CD4-positive, alpha-beta T cell (primary cell): ENCODE data around the gene CCDC70. TPM values are rescaled to one million over a fixed set of nuclear protein-coding genes. Genes with fewer than 3 reads are reported as not detected.
A peak's percentile ranks its signal among the peaks of the same experiment; 100 is the strongest.

Experiments
- ATAC-seq: fragments of 200-7000 bp; cut with Tn5 transposase; one replicate; pipeline ENCODE4 v1.10.0; 2022; ENCODE audit warnings: mild to moderate bottlenecking; ENCODE audit not compliant: poor library complexity
- CTCF ChIA-PET: fragments of 350-600 bp; sonication (Branson Sonifier 250); formaldehyde crosslinking; loops from one replicate; lab custom pipeline; 2021; ENCODE audit warnings: antibody characterized with exemption, inconsistent platforms; lab: Charles Lee
- POLR2A ChIA-PET: fragments of 350-600 bp; sonication (Branson Sonifier 250); formaldehyde crosslinking; loops from one replicate; lab custom pipeline; 2021; ENCODE audit warnings: antibody characterized with exemption, inconsistent platforms; lab: Charles Lee
- DNase-seq, 14 experiments: peaks; one replicate each; pipeline ENCODE4 v3.0.0-alpha.2; 2013 to 2020; ENCODE audit warnings: mixed read lengths in 2 of 14
- H3K27ac ChIP-seq, 2 donors: one replicate each; pipeline versions ENCODE4 v1.5.1 to v1.7.0; 2013; ENCODE audit warnings: low read length in 2 of 2, low read depth in 1 of 2, mild to moderate bottlenecking in 1 of 2
- H3K27me3 ChIP-seq, 2 experiments: 1 replicate in 1 of 2; 2 replicates in 1 of 2; pipeline versions ENCODE4 v1.6.1 to v1.7.0; 2013; ENCODE audit warnings: low read length in 2 of 2, control low read depth in 1 of 2, mild to moderate bottlenecking in 1 of 2, moderate library complexity in 1 of 2; ENCODE audit not compliant: insufficient read depth in 2 of 2, control insufficient read depth in 1 of 2
- H3K36me3 ChIP-seq: one replicate; pipeline ENCODE4 v1.6.1; 2013; ENCODE audit warnings: low read length, control low read depth; ENCODE audit not compliant: insufficient read depth
- H3K4me1 ChIP-seq: one replicate; pipeline ENCODE4 v1.6.1; 2013; ENCODE audit warnings: low read length, control low read depth; ENCODE audit not compliant: insufficient read depth
- H3K4me3 ChIP-seq: one replicate; pipeline ENCODE4 v1.5.1; 2013; ENCODE audit warnings: mild to moderate bottlenecking, low read length, moderate library complexity
- H3K9me3 ChIP-seq, 2 experiments: 1 replicate in 1 of 2; 2 replicates in 1 of 2; pipeline versions ENCODE4 v1.6.1 to v1.7.0; 2013; ENCODE audit warnings: low read length in 2 of 2, mild to moderate bottlenecking in 2 of 2, control low read depth in 1 of 2, moderate library complexity in 1 of 2; ENCODE audit not compliant: control insufficient read depth in 1 of 2, insufficient read depth in 1 of 2
- H3K27ac Mint-ChIP-seq: one replicate; pipeline ENCODE4 v1.8.0; 2020; ENCODE audit warnings: mixed read lengths
- H3K27me3 Mint-ChIP-seq: one replicate; pipeline ENCODE4 v1.8.0; 2021; ENCODE audit warnings: mixed read lengths
- H3K36me3 Mint-ChIP-seq: one replicate; pipeline ENCODE4 v1.8.0; 2021; ENCODE audit warnings: low read depth, mixed read lengths
- H3K4me1 Mint-ChIP-seq: one replicate; pipeline ENCODE4 v1.8.0; 2021; ENCODE audit warnings: low read depth, mixed read lengths
- H3K4me3 Mint-ChIP-seq: one replicate; pipeline ENCODE4 v1.8.0; 2020; ENCODE audit warnings: mild to moderate bottlenecking, mixed read lengths
- H3K9me3 Mint-ChIP-seq: one replicate; pipeline ENCODE4 v1.8.0; 2020; ENCODE audit warnings: mixed read lengths
- CTCF ChIP-seq: fragments of 200-600 bp; IDR thresholded peaks from one replicate; pipeline ENCODE4 v1.8.0; 2022; ENCODE audit warnings: antibody characterized with exemption, mild to moderate bottlenecking
- intact Hi-C, 2 experiments: fragments of 100-400 bp; cut with DNase I in 1 of 2; cut with micrococcal nuclease in 1 of 2; formaldehyde crosslinking; loops; one replicate each; pipeline versions ENCODE4 v1.15.1 to v1.9.0; 2023 to 2025; cut with DNase I, micrococcal nuclease
- total RNA-seq, 174 experiments: library from RNA in 2 of 174; stranded (reverse) in 2 of 174; gene quantifications; one replicate each; pipeline ENCODE4 v1.2.3 and lab custom pipeline; 2021 to 2026

Gene CCDC70
- total RNA-seq, 2 experiments from 2014 or later: not detected

DNA sequence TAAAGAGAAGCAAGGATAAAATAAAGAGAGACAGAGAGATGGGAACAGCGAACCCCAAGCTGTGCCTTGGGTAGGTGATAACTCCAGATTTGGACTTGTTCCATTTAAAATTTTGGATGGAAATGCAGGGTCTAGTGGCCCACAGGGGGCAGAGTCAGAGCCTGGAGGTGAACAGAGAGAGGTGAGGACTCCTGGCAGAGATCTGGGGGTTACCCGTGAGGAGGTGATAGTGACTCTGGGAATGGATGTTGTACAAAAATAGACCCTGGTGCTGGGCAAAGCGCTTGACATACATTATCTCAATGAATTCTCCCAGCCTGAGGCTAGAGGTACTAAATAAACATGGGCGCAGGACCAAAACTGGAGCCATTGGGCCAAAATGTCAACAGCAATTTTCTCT lies 43.5 kb upstream of the CCDC70 start:
- intact Hi-C loops: loop anchor here (5.0 to 10.0 kb wide), 3 partner anchors 34 to 837 kb away; partner anchors contain the start of genes CKAP2 (in 1 of the 2), SUGT1 (in 1 of the 2) and VPS36 (in 1 of the 2)
- no peak for TF ChIP-seq CTCF
- H3K36me3 Mint-ChIP-seq: peaks cover 78% of the 10 kb centered on the region
- Histone ChIP-seq H3K4me1 (peaks cover 92% of the 10 kb centered on the region), H3K36me3 (peaks cover 19% of the 10 kb centered on the region), H3K27ac (peak overlapping the region; percentile 58 to 79), H3K4me3 (no peak overlapping the region), H3K9me3 (no peaks in the 10 kb centered on the region), H3K27me3 (no peaks in the 10 kb centered on the region)
- ChIA-PET CTCF (interaction anchor here (1.0 kb wide), 1 partner anchor 14 kb away, joined by 5 read pairs; no protein-coding TSS in a partner anchor), POLR2A (interaction anchor here (1.4 to 2.6 kb wide), 2 partner anchors 10 to 13 kb away, joined by 5 to 19 read pairs; no protein-coding TSS in a partner anchor)
- H3K4me1 Mint-ChIP-seq: peaks cover 94% of the 10 kb centered on the region
- H3K27ac Mint-ChIP-seq: peak overlapping the region; percentile 89
- H3K9me3 Mint-ChIP-seq: no peaks in the 10 kb centered on the region
- ATAC-seq: no peak
- peak overlapping the region; percentile 86 for H3K4me3 Mint-ChIP-seq
- H3K27me3 Mint-ChIP-seq: no peaks in the 10 kb centered on the region
- DNase-seq: no peak

DNA sequence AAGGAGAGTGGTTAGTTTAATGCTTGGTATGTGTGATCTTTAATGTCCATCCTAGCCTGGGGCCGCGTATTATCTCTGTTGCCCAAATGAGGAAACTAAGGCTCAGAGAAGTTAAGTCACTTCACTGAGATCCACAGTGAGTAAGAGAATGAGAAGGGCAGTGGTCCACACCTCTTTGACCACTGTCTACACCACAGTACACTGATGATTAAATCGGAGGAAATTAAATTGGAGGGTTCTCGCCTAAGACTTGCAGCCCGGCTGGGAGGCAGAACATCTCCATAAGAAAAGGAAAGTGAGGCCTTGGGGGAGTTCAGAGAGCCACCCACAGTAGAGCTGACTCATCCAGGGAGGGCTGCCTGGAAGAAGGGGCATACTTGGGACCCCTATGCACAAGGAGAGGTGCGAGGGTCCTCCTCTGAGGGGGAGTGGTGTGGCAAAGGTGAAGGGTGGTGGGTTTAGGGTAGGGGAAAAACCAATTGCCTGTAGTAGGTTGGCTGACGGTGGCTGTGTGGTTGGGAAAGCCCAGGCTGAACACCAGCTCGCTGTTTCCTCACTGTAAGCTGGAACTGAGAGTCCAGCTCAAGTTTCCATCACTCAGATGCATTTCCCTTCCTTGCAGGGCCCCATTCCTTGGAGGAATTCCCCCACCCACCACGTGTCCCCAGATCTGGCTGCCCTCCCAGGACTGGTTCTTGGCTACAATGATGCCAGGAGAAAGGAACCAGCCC lies 42.8 kb upstream of the CCDC70 start:
- peaks cover 92% of the 10 kb centered on the region for H3K4me1 ChIP-seq
- ChIA-PET POLR2A (interaction anchor here (1.0 to 10.0 kb wide), 6 partner anchors 9 to 366 kb away, joined by 3 to 153 read pairs (median 26); partner anchors contain the start of gene INTS6), CTCF (interaction anchor here (1.8 kb wide), 1 partner anchor 10 kb away, joined by 5 read pairs; no protein-coding TSS in a partner anchor)
- no peak overlapping the region for H3K4me3 ChIP-seq
- Mint-ChIP-seq H3K4me3 (peak overlapping the region; percentile 86), H3K27ac (peak overlapping the region; percentile 89), H3K4me1 (peaks cover 90% of the 10 kb centered on the region), H3K36me3 (peaks cover 77% of the 10 kb centered on the region), H3K27me3 (no peaks in the 10 kb centered on the region), H3K9me3 (no peaks in the 10 kb centered on the region)
- peak overlapping the region; percentile 58 to 79 for H3K27ac ChIP-seq
- H3K27me3 ChIP-seq: no peaks in the 10 kb centered on the region
- TF ChIP-seq CTCF: no peak
- H3K9me3 ChIP-seq: no peaks in the 10 kb centered on the region
- ATAC-seq: no peak
- intact Hi-C loops: loop anchor here (5.0 to 10.0 kb wide), 3 partner anchors 33 to 836 kb away; partner anchors contain the start of genes CKAP2 (in 1 of the 2), SUGT1 (in 1 of the 2) and VPS36 (in 1 of the 2)
- H3K36me3 ChIP-seq: peaks cover 14% of the 10 kb centered on the region
- peak in 3 of 14 experiments; percentile 32 to 81 (median 79) for DNase-seq

DNA sequence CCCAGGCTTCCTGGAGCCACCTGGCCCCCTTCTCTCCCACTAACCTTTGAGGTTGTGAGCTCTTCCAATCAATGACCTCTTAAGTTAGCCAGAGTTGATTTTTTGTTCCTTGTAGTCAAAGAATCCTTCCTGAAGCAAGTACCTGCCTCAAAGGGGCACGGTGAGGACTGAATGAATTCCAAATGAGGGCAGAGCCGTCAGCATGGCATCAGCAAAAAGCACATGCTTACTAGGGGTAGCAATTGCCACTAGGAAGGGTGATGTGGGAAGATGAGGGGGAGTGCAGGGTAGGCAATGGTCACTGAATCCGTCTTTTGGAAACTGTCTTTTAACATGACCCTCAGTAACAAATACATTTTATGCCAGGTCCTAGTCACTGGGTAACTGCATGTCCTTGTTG lies 42.2 kb upstream of the CCDC70 start:
- Mint-ChIP-seq H3K27ac (peak overlapping the region; percentile 89), H3K27me3 (no peaks in the 10 kb centered on the region), H3K4me3 (peak overlapping the region; percentile 86), H3K9me3 (no peaks in the 10 kb centered on the region), H3K4me1 (peaks cover 89% of the 10 kb centered on the region), H3K36me3 (peaks cover 81% of the 10 kb centered on the region)
- no peak for DNase-seq
- intact Hi-C loops: loop anchor here (5.0 to 10.0 kb wide), 3 partner anchors 33 to 835 kb away; partner anchors contain the start of genes CKAP2 (in 1 of the 2), SUGT1 (in 1 of the 2) and VPS36 (in 1 of the 2)
- ChIA-PET CTCF (interaction anchor here (1.8 to 3.5 kb wide), 2 partner anchors 10 to 25 kb away, joined by 5 to 12 read pairs; partner anchors contain the start of gene TMEM272), POLR2A (interaction anchor here (1.0 to 10.0 kb wide), 5 partner anchors 9 to 367 kb away, joined by 3 to 153 read pairs (median 32); partner anchors contain the start of gene INTS6)
- H3K4me3 ChIP-seq: no peak overlapping the region
- H3K4me1 ChIP-seq: peaks cover 91% of the 10 kb centered on the region
- no peaks in the 10 kb centered on the region for H3K27me3 ChIP-seq
- no peak for TF ChIP-seq CTCF
- H3K27ac ChIP-seq: peak overlapping the region; percentile 58 to 79
- ATAC-seq: no peak
- H3K36me3 ChIP-seq: peaks cover 14% of the 10 kb centered on the region
- no peaks in the 10 kb centered on the region for H3K9me3 ChIP-seq
